GM19043 (cell line): ENCODE results near the gene XNDC1N.
"Not testable (repeated sequence)": the region's sequence is repeated elsewhere in the genome, so short reads cannot be mapped to it uniquely, and the experiment has no call there.

Source experiments
- ATAC-seq: cut with Tn5 transposase; IDR thresholded peaks from one replicate; pipeline ENCODE4 v1.9.1; 2021; ENCODE audit warnings: low read depth; ENCODE audit not compliant: unreplicated experiment

Gene XNDC1N

GRCh38 chr11:71933141-71933933, 4.9 kb upstream of the XNDC1N start:
- ATAC-seq: no peak

DNA sequence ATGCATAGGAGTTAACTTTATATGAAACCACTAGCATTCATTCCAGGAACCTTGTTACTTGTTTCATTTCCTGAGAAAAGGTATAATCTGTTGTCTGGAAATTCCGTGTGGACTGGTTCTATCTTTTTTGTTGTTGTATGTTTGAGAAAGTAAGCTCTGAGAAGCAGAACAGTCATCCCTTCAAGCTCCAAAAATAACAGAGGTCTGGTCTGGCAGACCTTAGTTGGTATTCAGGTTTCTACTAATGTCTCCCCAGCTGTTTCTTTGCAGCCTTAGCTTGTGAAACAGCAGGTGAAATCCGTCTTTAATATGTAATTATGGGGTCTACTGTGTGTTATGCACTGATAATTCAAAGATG, 2.8 kb upstream of the XNDC1N start:
- ATAC-seq: no peak

DNA sequence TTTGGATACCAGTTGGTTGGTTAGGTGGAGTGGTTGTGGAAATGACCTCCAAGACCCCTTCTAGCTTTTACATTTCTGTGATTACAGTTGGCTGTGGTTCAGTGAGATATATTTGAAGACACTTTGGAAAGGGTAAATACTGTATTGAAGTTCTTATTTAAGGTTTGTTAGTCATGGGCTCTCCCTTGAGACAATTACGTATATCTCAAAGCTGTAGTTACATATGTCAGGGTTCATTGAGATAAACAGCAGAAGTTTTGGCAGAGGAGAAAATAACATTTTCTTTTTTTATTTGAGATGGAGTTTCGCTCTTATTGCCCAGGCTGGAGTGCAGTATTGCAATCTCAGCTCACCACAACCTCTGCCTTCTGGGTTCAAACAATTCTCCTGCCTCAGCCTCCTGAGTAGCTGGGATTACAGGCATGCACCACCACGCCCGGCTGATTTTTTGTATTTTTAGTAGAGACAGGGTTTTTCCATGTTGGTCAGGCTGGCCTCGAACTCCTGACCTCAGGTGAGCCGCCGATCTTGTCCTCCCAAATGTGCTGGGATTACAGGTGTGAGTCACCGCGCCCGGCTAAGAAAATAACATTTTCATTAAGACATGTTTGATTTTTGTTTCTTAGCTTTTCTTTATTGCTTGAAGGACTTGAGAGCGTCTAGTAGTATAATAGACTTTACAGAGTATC, 2.3 kb upstream of the XNDC1N start:
- ATAC-seq: no peak

DNA sequence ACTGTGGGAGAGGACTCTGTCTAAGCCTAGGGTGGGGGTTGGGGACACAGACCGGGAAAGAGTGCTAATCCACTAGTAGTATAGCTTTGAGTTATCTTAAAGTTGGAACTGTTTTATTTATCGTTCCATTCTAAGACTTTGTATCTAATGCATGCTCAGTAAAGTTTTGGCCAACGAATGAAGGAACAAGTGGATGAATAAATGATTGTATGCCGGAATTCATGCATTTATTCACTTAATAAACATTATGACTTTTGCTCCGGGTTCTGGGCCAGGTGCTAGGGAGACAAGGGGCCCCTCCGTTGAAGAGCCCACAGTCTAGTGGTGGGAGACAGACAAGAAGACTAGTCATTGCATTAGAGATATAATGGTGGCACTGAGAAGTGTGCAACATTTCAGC, 1.1 kb upstream of the XNDC1N start:
- ATAC-seq: no peak

DNA sequence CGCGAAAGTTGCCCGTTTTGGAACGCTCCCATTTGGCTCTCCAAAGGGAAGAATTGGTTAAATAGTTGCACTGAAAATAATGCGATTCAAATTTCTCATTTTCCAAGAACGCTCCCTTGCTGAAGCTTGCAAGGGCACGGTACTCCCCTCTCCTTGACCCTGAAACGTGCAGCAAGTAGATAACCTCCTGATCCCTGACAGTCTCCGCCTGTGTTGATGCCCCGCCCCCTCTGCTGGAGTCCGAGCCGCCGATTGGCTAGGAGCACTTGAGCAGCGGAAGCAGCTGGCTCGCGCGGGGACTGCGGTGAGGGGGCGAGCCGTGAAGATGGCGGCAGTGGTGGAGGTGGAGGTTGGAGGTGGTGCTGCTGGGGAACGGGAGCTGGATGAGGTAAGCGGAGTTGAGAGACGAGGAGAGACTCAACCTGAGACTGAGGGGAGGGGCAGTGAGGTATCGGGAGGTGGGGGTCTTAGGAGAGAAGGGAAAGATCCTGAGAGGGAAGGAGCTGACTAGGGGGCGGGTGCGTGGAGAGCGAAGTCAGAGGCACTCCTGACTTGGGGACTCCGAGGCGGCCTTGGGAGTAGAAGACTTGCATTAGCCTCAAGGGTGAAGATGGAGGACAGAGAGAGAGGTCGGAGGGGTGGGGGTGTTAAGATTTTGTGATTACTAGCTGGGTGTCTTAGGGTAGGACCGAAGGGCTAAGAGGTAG, 496 bp upstream of the XNDC1N start, which contains the start of gene RNF121:
Gene RNF121 (plus strand): TSS at position 310 of the 707 bp plus-strand sequence. CDS start 16 bp downstream, at position 326.
- ATAC-seq: peak; percentile 75

DNA sequence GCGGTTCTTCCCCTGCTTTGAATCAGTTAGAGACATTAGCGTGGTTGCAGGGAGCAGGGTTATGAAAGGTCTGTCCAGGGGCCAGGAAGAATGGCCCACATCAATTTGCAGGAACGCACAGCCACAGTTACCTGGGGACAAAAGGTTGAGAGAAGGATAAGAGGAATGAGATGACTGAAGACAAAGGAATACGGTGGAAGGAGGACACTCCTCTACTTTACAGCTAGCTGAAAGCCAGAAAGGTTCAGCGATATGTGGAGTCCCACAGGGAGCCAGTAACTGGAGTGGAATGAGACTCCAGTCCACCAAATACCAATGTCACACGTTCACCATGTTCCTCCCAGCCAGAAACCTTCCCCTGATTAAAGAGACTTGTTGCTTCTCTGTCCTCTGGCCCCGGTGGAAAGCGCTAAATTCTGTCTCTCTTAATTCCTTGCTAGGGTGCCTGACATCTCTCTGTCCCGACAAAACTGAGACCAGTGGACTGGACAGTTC, 10.7 kb downstream of the XNDC1N start:
- ATAC-seq: no peak

DNA sequence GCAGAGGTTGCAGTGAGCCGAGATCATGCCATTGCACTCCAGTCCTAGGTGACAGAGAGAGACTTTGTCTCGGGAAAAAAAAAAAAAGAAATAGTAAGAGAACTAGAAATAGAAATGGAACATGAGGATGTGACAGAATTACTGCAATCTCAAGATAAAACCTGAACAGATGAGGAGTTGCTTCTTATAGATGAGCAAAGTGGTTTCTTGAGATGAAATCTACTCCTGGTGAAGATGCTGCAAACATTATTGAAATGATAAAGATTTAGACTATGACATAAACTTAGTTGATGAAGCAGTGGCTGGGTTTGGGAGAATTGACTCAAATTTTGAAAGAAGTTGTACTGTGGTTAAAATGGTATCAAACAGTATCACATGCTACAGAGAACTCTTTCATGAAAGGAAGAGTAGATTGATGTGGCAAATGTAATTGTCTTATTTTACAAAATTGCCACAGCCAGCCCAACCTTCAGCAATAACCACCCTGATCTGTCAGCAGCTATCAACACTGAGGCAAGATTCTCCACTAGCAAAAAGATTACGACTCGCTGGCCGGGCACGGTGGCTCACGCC, 13.7 kb downstream of the XNDC1N start:
- ATAC-seq: no peak

GRCh38 chr11:71913756-71914526, 14.5 kb downstream of the XNDC1N start:
- ATAC-seq: no peak

DNA sequence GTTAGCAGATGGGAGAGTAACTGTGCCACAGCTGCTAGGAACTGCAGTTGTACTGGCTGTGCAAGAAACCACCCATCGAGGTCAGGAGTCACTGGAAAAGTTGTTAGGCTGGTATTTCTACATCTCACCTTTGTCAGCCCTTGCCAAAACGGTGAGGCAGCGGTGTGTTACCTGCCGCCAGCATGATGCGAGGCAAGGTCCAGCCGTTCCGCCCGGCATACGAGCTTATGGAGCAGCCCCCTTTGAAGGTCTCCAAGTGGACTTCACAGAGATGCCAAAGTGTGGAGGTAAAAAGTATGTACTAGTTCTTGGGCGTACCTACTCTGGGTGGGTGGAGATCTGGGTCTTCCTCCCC, 16.4 kb downstream of the XNDC1N start:
- ATAC-seq: not testable (repeated sequence)

DNA sequence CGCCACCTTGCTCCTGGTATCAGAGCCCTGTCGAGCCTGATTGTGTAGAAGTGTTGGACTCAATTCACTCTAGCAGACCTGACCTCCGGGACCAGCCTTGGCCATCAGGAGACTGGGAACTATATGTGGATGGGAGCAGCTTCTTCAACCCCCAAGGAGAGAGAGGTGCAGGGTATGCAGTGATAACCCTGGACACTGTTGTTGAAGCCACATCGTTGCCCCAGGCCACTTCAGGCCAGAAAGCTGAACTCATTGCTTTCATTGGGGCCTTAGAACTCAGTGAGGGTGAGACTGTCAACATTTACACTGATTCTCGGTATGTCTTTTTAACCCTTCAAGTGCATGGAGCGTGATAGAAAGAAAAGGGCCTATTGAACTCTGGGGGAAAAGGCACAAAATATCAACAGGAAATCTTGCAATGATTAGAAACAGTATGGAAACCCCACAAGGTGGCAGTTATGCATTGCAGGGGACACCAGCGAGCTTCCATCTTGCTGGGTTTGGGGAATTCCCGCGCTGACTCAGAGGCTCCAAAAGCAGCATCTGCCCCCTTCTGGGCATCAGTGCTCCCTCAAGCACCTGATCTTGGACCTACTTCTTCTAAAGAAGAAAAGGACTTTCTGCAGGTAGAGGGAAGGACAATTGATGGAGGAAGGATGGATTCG, 16.9 kb downstream of the XNDC1N start:
- not testable (repeated sequence) for ATAC-seq

DNA sequence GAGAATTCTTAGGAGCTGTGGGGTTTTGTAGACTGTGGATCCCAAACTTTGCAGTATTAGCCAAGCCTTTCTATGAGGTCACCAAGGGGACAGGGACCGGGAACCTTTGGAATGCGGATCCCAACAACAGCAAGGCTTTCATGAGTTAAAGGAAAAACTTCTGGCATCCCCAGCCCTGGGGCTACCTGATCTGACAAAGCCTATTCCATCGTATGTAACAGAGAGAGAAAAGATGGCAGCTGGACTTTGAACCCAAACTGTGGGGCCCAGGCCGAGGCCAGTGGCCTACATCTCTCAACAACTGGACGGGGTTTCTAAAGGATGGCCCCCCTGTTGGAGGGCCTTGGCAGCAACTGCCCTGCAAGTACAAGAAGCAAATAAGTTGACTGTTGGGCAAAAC, 17.6 kb downstream of the XNDC1N start:
- ATAC-seq: not testable (repeated sequence)

DNA sequence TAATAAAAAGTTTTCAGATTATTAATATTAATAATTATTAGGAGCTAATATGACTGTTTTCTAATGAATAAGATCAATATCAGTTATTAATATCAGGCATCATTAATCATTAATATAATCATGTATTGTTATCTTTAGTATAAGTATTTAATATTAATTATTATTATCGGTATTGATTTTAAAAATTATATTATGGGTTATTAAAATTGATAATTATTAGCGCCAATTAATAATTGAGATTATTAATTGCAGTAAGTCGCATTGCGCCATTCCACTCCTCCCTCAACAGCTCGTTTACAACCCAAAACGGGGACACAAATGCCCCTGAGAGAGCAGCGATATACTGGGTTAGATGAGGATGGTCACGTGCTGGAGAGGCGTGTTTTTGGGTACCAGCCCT, 20.2 kb downstream of the XNDC1N start:
- ATAC-seq: no peak

GRCh38 chr11:71901137-71901536, 27.3 kb downstream of the XNDC1N start:
- not testable (repeated sequence) for ATAC-seq

DNA sequence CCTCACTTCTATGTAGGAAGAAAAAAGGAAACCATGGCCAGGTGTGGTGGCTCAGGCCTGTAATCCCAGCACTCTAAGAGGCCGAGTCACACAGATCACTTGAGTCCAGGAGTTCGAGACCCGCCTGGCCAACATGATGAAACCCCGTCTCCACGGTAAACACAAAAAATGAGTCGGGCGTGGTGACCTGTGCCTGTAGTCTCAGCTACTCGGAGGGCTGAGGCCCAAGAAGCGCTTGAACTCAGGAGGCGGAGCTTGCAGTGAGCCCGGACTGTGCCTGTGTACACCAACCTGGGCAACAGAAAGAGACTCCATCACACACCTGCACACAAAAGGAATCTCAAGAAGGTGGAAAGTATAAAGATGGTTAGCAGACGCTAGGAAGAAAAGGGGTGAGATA, 32.4 kb downstream of the XNDC1N start:
- no peak for ATAC-seq

DNA sequence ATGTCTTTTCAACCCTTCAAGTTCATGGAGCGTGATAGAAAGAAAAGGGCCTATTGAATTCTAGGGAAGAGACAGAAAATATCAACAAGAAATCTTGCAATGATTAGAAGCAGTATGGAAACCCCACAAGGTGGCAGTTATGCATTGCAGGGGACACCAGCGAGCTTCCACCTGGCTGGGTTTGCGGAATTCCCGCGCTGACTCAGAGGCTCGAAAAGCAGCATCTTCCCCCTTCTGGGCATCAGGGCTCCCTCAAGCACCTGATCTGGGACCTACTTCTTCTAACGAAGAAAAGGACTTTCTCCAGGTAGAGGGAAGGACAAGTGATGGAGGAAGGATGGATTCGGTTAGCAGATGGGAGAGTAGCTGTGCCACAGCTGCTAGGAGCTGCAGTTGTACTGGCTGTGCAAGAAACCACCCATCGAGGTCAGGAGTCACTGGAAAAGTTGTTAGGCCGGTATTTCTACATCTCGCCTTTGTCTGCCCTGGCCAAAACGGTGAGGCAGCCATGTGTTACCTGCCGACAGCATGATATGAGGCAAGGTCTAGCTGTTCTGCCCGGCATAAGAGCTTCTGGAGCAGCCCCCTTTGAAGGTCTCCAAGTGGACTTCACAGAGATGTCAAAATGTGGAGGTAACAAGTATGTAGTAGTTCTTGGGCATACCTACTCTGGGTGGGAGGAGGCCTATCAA, 39.1 kb downstream of the XNDC1N start:
- ATAC-seq: not testable (repeated sequence)

GRCh38 chr11:71888335-71889010, 39.9 kb downstream of the XNDC1N start:
- ATAC-seq: not testable (repeated sequence)

DNA sequence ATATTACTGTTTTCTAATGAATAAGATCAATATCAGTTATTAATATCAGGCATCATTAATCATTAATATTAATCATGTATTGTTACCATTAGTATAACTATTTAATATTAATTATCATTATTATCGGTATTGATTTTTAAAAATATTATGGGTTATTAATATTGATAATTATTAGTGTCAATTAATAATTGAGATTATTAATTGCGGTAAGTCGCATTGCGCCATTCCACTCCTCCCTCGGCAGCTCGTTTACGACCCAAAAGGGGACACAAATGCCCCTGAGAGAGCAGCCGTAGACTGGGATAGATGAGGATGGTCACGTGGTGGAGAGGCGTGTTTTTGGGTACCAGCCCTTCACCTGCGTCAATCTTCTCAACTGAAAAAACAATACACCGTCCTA, 42.6 kb downstream of the XNDC1N start:
- not testable (repeated sequence) for ATAC-seq
